ENCODE measurements around the gene BUD31. TPM values are rescaled to one million over a fixed set of nuclear protein-coding genes. Genes with fewer than 3 reads are reported as not detected.

BUD31 gene
- total and polyA plus RNA-seq, 2 of the 13 experiments (the other 11 are each of a cell fraction or from before 2014, with no cell fraction given): 35.1 to 79.1 TPM

- peak; percentile 38; the same call in 1 of the 2 replicates for TF ChIP-seq ZNF142 (CRISPR knock-in tag; IDR thresholded peaks at IDR 0.05)
- TF ChIP-seq PRDM4 (CRISPR knock-in tag; IDR thresholded peaks at IDR 0.05; ENCODE audit: borderline replicate concordance): no peak
- no peak for TF ChIP-seq ZNF691 (CRISPR knock-in tag; IDR thresholded peaks at IDR 0.05; ENCODE audit: borderline replicate concordance, low read depth)
- peak; percentile 75 for TF ChIP-seq IKZF4 (CRISPR knock-in tag; IDR thresholded peaks at IDR 0.05; ENCODE audit: borderline replicate concordance, low read depth, not compliant biosample characterization)
- TF ChIP-seq SAP130 (CRISPR knock-in tag; IDR thresholded peaks at IDR 0.05; ENCODE audit: low read depth): peak; percentile 62
- TF ChIP-seq, protein P1, sequence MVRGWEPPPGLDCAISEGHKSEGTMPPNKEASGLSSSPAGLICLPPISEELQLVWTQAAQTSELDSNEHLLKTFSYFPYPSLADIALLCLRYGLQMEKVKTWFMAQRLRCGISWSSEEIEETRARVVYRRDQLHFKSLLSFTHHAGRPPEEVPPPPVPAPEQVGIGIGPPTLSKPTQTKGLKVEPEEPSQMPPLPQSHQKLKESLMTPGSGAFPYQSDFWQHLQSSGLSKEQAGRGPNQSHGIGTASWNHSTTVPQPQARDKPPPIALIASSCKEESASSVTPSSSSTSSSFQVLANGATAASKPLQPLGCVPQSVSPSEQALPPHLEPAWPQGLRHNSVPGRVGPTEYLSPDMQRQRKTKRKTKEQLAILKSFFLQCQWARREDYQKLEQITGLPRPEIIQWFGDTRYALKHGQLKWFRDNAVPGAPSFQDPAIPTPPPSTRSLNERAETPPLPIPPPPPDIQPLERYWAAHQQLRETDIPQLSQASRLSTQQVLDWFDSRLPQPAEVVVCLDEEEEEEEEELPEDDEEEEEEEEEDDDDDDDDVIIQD (CRISPR knock-in tag; IDR thresholded peaks at IDR 0.05; ENCODE audit: low read depth): no peak
- no peak for TF ChIP-seq DRAP1 (CRISPR knock-in tag; IDR thresholded peaks at IDR 0.05)
- no peak for TF ChIP-seq SRSF1 (optimal IDR thresholded peaks at IDR 0.05; ENCODE audit: low read depth, low read length)
- no peak for TF ChIP-seq ZNF652 (CRISPR knock-in tag; IDR thresholded peaks at IDR 0.05; ENCODE audit: borderline replicate concordance, low read depth)
- TF ChIP-seq FLYWCH1 (CRISPR knock-in tag; IDR thresholded peaks at IDR 0.05): no peak
- TF ChIP-seq DNMT1 (CRISPR knock-in tag; IDR thresholded peaks at IDR 0.05): no peak
- no peak for TF ChIP-seq HOXA7 (CRISPR knock-in tag; IDR thresholded peaks at IDR 0.05)
- peak; percentile 34; the same call in 1 of the 2 replicates for TF ChIP-seq ARNTL (CRISPR knock-in tag; IDR thresholded peaks at IDR 0.05)
- no peak for TF ChIP-seq CEBPB (IDR thresholded peaks at IDR 0.05; ENCODE audit: borderline replicate concordance, low read depth, low read length)
- peak; percentile 9; the same call in 1 of the 2 replicates for TF ChIP-seq SALL2 (CRISPR knock-in tag; IDR thresholded peaks at IDR 0.05)
- 0 out of 2 replicates have a peak, but pooled peaks have one; percentile 13 for TF ChIP-seq KDM2A (CRISPR knock-in tag; IDR thresholded peaks at IDR 0.05; ENCODE audit: borderline replicate concordance, low read depth)
- 0 out of 2 replicates have a peak, but pooled peaks have one; percentile 30 for TF ChIP-seq DR1 (CRISPR knock-in tag; IDR thresholded peaks at IDR 0.05)
Observed at GRCh38 chr7:99374111-99375064, 34.4 kb upstream of the BUD31 start, which contains the start of gene ARPC1B (continued).

Measured in HepG2 (cell line).